Thyroid gland (tissue), 4 donors: Measurements from ENCODE around the gene OSTN.

Source experiments
- POLR2A ChIP-seq, 2 donors: fragments of 450-650 bp; IDR thresholded peaks; one replicate each; pipeline ENCODE4 v1.6.1; 2017; ENCODE audit warnings: antibody characterized with exemption in 2 of 2, mild to moderate bottlenecking in 2 of 2, moderate library complexity in 1 of 2
- TF ChIP-seq, protein P1 (sequence below), 6 experiments: fragments of 200-600 bp in 3 of 6; fragments of 450-650 bp in 3 of 6; sonication (generic) in 3 of 6; IDR thresholded peaks; one replicate each; pipeline ENCODE4 v1.5.1; 2016 to 2019; ENCODE audit warnings: antibody characterized with exemption in 6 of 6, mild to moderate bottlenecking in 2 of 6, inconsistent platforms in 1 of 6, moderate library complexity in 1 of 6

DNA sequence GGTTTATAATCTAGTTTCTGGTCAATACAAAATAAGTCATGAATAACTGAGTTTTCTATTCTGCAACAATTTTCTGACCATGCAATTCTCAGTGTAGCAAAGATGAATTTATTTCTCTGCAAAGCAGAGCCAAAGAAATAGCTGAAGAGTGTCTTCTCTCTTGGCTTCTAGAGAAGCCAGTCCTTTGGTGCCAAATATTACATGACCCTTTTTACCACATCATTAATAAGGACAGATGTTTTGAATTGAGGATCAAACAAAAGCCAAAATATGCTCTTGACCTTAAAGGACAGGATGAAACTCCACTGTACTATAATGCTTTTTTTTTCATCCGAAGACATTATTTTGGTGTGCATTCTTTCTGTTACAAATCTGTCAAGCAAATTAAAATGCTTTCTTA, 40.2 kb upstream of the OSTN start:
- TF ChIP-seq, protein P1, sequence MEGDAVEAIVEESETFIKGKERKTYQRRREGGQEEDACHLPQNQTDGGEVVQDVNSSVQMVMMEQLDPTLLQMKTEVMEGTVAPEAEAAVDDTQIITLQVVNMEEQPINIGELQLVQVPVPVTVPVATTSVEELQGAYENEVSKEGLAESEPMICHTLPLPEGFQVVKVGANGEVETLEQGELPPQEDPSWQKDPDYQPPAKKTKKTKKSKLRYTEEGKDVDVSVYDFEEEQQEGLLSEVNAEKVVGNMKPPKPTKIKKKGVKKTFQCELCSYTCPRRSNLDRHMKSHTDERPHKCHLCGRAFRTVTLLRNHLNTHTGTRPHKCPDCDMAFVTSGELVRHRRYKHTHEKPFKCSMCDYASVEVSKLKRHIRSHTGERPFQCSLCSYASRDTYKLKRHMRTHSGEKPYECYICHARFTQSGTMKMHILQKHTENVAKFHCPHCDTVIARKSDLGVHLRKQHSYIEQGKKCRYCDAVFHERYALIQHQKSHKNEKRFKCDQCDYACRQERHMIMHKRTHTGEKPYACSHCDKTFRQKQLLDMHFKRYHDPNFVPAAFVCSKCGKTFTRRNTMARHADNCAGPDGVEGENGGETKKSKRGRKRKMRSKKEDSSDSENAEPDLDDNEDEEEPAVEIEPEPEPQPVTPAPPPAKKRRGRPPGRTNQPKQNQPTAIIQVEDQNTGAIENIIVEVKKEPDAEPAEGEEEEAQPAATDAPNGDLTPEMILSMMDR (IDR thresholded peaks at IDR 0.05): no peak
- TF ChIP-seq POLR2A (IDR thresholded peaks at IDR 0.05): no peak
